GM19467 (cell line): ENCODE measurements around the gene CYSTM1.
A peak's percentile ranks its signal among the peaks of the same experiment; 100 is the strongest.

Source experiments
- ATAC-seq: cut with Tn5 transposase; IDR thresholded peaks from one replicate; pipeline ENCODE4 v1.9.1; 2021; ENCODE audit warnings: mild to moderate bottlenecking, moderate library complexity; ENCODE audit not compliant: unreplicated experiment

The CYSTM1 gene

DNA sequence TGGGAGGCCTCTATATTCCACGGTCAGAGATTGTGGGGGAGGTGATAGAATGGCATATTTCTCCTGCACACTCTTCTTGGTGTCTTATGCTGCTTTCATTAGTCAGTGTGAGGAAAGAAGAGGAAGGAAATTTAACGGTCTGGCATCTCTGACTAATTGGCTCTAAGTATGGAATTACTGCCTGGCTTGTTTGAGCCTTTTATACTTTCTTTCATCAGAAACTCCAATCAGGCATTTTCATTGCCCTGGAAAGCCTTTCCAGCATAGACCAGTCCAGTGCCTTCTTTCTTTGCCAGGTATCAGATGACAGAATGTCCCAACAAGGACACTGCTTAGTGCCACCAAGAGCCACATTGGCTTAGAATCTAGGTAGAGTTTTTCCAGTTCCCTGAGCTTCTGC is 30.2 kb downstream of the CYSTM1 start:
- no peak for ATAC-seq

- no peak for ATAC-seq
These were observed 31.0 kb downstream of the CYSTM1 start for GRCh38 chr5:140205952-140206351.

DNA sequence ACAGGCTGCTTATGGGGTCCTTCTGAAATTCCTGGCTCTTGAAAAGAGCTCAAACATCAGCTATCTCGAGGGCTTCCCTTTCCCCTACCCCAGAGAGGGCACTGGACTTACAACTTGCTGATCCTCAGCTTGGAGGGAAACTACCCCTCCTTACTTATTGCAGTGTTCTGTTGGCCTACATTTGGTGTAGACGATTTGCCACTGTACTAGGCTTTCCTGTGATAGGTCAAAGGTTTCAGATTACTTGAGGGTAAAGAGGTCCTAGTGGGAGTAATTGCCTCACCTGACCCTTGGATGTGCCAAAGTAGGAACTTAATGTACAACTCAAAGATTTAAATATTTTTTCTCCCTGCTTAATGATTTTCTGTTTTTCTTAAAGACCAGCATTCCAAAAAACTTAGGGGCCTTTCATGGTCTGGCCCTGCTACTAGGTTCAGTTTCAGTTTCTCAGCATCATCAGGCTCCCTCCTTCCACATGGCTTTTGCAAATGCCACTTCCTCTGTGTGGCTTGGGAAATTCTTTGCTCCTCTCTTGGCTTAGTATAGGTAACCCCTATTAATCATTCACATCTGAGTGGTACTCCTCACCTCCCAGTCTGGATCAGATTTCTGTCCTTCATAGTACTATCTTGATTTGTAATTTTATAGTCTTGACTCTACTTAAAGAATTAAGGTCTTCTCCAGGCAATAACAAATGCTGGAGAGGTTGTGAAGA is 32.4 kb downstream of the CYSTM1 start:
- ATAC-seq = peak; percentile 64

DNA sequence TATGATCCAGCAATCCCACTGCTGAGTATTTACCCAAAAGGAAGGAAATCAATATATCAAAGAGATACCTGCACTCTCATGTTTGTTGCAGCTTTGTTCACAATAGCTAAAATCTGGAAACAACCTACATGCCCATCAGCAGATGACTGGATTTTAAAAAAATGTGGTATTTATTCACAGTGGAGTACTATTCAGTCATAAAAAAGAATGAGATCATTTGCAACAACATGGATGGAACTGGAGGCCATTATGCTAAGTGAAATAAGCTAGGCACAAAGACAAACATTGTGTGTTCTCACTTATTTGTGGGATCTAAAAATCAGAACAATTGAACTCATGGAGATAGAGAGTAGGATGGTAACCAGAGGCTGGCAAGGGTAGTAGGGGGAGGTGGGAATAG is 33.1 kb downstream of the CYSTM1 start:
- ATAC-seq = no peak

DNA sequence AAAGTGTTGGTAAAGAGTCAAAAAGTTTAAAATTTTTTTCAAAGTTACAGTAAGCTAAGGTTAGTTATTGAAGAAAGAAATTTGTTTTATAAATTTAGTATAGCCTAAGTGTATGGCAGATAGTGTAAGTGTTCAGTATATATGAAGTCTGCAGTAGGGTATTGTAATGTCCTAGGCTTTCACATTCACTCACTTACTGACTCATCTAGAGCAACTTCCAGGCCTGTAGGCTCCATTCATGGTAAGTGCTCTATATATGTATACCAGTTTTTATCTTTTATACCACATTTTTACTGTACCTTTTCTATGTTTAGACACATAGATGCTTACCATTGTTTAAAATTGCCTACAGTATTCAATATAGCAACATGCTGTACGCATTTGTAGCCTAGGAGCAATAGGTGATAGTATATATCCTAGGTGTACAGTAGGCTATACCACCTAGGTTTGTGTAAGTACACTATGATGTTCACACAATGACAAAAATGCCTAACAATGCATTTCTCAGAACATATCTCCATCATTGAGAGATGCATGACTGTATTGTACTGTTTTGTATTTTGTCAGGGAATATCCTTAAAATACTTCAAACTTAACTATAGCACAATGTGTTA is 38.5 kb downstream of the CYSTM1 start:
- no peak for ATAC-seq

- ATAC-seq = no peak
These were observed 39.8 kb downstream of the CYSTM1 start for GRCh38 chr5:140214831-140215230.

GRCh38 chr5:140215276-140215675 is 40.3 kb downstream of the CYSTM1 start:
- no peak for ATAC-seq

DNA sequence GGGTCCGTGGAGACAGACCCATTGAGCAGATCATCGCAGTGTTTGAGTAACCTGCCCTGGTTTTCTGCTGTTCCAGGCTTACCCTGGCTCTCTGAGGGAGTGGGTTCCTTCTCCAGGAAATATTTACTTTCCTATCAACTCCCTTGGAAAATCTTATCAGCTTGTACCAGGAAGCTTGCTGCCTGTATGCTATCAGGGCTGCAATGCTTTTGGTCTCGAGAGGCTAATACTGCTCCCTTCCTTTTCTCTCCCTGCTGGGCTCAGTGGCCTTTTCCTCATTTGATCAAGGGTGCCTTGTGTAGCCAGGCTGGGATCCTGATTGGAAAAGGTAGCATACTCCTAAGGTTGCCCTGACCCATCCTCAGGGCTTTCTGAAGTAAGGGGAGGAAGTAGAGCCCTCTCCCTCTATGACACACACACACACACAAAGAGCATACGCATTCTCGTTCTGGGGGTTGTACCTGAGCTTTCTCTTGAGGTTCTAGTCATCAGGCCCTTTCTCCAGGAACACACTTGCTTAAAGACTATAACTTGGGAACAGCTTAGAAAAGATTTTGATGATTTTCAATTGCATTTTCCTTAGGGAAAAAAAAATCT is 41.6 kb downstream of the CYSTM1 start:
- ATAC-seq = no peak

- no peak for ATAC-seq
These were observed 42.5 kb downstream of the CYSTM1 start for GRCh38 chr5:140217299-140218026.

DNA sequence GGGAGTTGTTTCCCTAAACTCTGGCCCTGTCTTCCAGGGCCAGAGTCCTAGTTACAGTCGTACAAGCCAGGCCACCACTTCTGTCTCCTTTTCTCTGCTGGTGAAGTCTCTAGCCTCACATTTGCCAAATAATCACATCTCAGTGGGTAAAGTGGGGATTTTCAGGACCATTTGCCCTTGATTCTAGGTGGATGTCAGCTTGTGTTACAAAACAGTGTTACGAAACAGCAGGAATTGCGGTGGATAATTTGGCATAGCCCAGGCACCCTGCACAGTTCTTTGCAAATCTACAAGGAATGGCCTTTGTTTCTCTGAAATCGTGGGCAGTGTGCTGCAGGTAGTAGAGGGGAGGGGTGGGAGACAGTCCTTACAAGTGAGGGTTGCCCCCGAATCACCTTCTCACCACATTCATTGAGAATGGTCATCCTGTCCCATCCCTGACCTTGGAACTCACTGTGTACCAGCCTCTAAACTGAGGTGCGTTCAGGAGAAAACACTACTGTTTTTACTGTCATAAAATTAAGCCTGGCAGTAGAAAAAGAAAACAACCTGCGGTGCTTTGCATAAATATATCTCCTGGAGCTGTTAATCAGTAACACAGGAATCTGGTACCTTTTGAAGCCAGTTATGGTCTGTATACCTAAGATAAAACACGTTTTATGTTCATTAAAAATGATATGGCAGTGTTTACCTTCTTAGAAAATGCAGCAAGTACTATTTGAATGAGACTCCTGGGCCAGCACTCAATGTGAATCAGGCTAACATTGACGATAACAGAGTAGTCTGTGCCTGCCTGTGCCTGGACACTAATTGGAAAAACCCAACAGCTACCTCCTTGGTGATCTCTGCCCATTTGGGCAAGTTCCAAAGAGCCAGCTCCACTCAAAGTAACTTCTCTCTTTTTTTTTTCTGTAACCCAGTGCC is 44.3 kb downstream of the CYSTM1 start:
- ATAC-seq = peak; percentile 25

- peak; percentile 54 for ATAC-seq
These were observed 45.2 kb downstream of the CYSTM1 start for GRCh38 chr5:140220032-140220697.

DNA sequence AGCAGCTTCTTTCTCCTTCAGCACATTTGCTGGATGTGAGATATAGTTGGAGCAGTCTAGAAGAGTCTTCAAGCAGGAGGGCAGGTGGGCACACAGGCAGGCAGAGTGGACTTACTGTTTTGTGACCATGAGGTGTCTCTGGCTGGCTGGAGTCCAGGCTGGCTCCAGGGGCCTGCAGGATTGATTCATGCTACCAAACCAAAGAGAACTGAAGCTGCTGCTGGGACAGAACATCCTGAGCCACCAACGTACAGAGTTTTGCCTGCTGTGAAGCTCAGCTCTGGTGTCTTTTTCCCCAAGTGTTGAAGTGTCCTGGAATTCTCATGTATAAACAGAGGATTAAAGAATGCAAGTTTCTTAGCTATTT is 45.7 kb downstream of the CYSTM1 start:
- ATAC-seq = no peak

DNA sequence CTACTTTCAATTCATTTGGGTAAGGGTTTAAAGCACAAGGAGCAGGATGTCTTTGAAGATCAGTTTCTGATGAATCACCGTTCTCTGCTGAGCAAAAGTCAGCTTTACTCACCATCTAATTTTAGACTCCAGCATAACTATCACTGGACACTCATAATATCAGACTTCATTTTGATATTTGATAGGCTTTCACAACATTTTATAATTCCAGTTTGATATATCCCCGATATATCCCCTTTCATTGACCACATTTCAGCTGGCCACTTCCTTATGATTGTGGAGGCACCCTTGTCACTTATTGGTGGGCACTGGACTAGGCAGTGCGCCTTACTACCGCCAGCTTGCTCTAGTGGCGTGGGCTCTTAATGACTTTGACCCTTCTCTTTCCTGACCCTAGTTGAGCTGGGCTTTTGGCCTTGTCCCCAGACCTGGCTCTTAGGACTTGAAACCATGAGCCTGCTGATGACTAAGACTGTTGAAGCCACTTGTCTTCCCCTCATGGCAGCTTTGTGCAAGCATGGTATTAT is 46.8 kb downstream of the CYSTM1 start:
- no peak for ATAC-seq

GRCh38 chr5:140222416-140222815 is 47.4 kb downstream of the CYSTM1 start:
- ATAC-seq = no peak

DNA sequence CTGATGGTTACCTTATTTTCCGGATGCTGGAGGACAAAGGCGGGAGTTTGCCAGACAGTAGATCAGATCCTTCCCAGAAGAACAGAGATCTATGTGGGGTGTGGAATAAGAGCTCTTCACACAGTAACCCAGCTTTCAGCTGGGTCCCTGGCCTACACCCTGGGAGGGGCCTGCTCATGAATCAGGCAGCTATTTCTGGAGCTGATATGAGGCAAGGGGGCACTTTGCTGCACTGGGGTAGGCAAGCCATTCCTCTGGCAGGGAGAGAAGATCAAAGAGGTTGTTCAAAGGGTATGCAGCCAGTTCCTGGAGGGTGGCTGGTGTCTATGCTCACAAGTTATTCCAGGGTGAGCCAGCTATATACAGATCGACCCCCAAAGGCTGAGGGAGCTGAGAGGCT is 48.6 kb downstream of the CYSTM1 start:
- ATAC-seq = no peak

DNA sequence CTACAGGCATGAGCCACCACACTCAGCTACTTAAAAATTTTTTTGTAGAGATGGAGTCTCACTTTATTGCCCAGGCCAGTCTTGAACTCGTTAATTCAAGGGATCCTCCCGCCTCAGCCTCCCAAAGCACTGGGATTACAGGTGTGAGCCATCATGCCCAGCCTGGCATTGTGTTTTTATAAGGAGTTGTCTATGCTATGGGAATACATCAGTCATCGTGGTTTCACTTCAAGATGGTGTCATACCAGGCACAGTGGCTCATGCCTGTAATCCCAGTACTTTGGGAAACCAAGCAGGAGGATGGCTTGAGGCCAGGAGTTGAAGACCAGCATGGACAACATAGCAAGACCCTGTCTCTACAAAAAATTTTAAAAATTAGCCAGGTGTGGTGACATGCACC is 49.7 kb downstream of the CYSTM1 start:
- ATAC-seq = no peak

GRCh38 chr5:140225396-140225795 is 50.4 kb downstream of the CYSTM1 start:
- no peak for ATAC-seq

DNA sequence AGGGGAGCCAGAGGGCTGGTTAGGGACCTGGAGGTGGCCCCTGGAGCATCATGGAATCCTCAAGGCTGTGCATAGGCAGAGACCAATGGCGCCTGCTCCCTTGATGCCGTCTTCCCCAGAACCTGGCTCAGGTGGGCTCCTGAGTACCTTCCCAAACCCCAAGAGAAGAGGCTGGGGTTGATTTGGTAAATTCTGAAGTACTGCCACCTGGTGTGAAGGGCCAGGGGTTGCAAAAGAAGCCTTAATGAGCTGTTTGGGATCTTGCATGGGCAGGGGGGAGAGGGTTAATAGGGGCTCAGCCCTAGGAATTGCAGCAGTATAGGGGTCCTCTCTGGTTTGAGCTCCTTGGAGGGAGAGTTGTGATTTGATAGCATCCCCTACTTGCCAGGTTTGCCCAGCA is 52.1 kb downstream of the CYSTM1 start:
- no peak for ATAC-seq

GRCh38 chr5:140228364-140228837 is 53.4 kb downstream of the CYSTM1 start:
- no peak for ATAC-seq

GRCh38 chr5:140230373-140230772 is 55.4 kb downstream of the CYSTM1 start:
- ATAC-seq = no peak
